Panc1 (cell line): Measurements from ENCODE around the gene RIPK1. TPM values are rescaled to one million over a fixed set of nuclear protein-coding genes. Genes with fewer than 3 reads are reported as not detected.

Experiments used
- ATAC-seq: fragments of 200-7000 bp; cut with Tn5 transposase; 2 replicates; pipeline ENCODE4 v1.9.1; 2020; ENCODE audit warnings: mild to moderate bottlenecking, moderate library complexity
- BruUV-seq: library from RNA; stranded (reverse); fragments of 400-500 nt; replicated peaks from 2 replicates; lab custom pipeline; 2021; lab: Mats Ljungman, UMichigan
- CTCF ChIA-PET: fragments of 300-600 bp; sonication (Branson Sonifier 250); formaldehyde crosslinking; loops from one replicate; lab custom pipeline; 2022; ENCODE audit warnings: antibody characterized with exemption; lab: Charles Lee
- POLR2A ChIA-PET: fragments of 300-600 bp; sonication (Branson Sonifier 250); formaldehyde crosslinking; loops from one replicate; lab custom pipeline; 2022; ENCODE audit warnings: antibody characterized with exemption; lab: Charles Lee
- DNase-seq: peaks from one replicate; pipeline ENCODE4 v3.0.0-alpha.2; 2010; ENCODE audit warnings: low read depth, low spot score
- H3K27ac ChIP-seq: 2 replicates; pipeline ENCODE4 v1.5.1; 2011; ENCODE audit warnings: mild to moderate bottlenecking, low read length, inconsistent platforms
- H3K27me3 ChIP-seq: fragments of 200-500 bp; sonication (Bioruptor generic); 2 replicates; pipeline ENCODE4 v1.6.0; 2014; ENCODE audit warnings: low read length, inconsistent platforms; ENCODE audit not compliant: control insufficient read depth, insufficient read depth
- H3K36me3 ChIP-seq: fragments of 200-500 bp; sonication (Bioruptor generic); 2 replicates; pipeline ENCODE4 v1.5.1; 2014; ENCODE audit warnings: inconsistent platforms, mild to moderate bottlenecking, low read length, moderate library complexity; ENCODE audit not compliant: control insufficient read depth, insufficient read depth
- H3K4me1 ChIP-seq: 2 replicates; pipeline ENCODE4 v1.5.1; 2011; ENCODE audit warnings: inconsistent platforms, mild to moderate bottlenecking, low read length, moderate library complexity; ENCODE audit not compliant: control insufficient read depth, insufficient read depth
- H3K4me3 ChIP-seq, 2 experiments: 2 replicates each; pipeline ENCODE4 v1.5.1; 2011 to 2012; ENCODE audit warnings: low read depth in 2 of 2, low read length in 2 of 2, mild to moderate bottlenecking in 2 of 2, inconsistent platforms in 1 of 2, moderate library complexity in 1 of 2
- H3K9me3 ChIP-seq: fragments of 200-500 bp; sonication (Bioruptor generic); 2 replicates; pipeline ENCODE4 v1.5.1; 2014; ENCODE audit warnings: low read depth, mild to moderate bottlenecking, inconsistent platforms, low read length, moderate library complexity; ENCODE audit not compliant: control insufficient read depth, insufficient read depth
- POLR2AphosphoS5 ChIP-seq: IDR thresholded peaks from 2 replicates; pipeline ENCODE4 v1.6.1; 2012; ENCODE audit warnings: mild to moderate bottlenecking, low read depth, low read length, moderate library complexity
- SIN3A ChIP-seq: IDR thresholded peaks from 2 replicates; pipeline ENCODE4 v1.6.1; 2012; ENCODE audit warnings: low read depth, mild to moderate bottlenecking, low read length, moderate library complexity, borderline replicate concordance; ENCODE audit not compliant: insufficient read depth
- TCF7L2 ChIP-seq: IDR thresholded peaks from 2 replicates; pipeline ENCODE4 v1.6.1; 2011; ENCODE audit warnings: mild to moderate bottlenecking, low read depth, low read length, inconsistent platforms
- in situ Hi-C: cut with HindIII; loops from 2 replicates; pipeline ENCODE4 v1.10.0; 2016; ENCODE audit warnings: low sequenced_read_pairs, low pct_unique_long_range_greater_than_20kb
- intact Hi-C: fragments of 100-400 bp; cut with micrococcal nuclease; formaldehyde crosslinking; loops from one replicate; pipeline ENCODE4 v1.10.0; 2022; ENCODE audit not compliant: unreplicated experiment
- total RNA-seq: library from RNA; stranded (reverse); gene quantifications from one replicate; pipeline ENCODE4 v1.2.1, GENCODE V29; 2021; ENCODE audit not compliant: unreplicated experiment
- TF ChIP-seq, protein P1 (sequence below): fragments of 450-650 bp; IDR thresholded peaks from 2 replicates; pipeline ENCODE4 v1.5.1; 2017; ENCODE audit warnings: mild to moderate bottlenecking
- TF ChIP-seq, protein P2 (sequence below), 2 experiments: IDR thresholded peaks; 2 replicates each; pipeline ENCODE4 v1.6.1; 2011 to 2012; ENCODE audit warnings: low read depth in 2 of 2, control low read depth in 1 of 2, low read length in 1 of 2, mild to moderate bottlenecking in 1 of 2, moderate library complexity in 1 of 2; ENCODE audit not compliant: insufficient read depth in 1 of 2

RIPK1 gene
- total RNA-seq, 1 experiment from 2014 or later: 31.6 TPM

DNA sequence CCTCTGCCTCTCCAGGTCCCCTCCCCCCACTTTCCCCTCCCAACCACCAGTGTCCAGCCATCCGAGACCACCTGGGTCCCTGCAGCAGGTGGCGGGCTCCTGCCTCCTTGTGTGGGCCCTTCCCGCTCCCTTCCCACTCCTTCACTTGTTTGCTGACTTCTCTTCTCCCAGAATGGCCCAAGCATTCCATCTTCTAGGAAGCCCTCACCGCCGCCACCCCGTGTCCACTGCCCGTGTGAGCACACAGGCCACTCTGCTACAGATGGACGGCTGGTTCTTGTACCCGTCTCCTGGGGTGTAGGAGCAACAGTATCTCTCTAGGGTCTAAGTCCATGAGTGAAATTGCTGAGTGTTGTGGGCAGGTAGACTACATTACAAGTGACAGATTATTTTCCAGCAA is 65.2 kb downstream of the RIPK1 start:
- in situ Hi-C loops: no loop called here
- no TSS peak for BruUV-seq
- DNase-seq (no peak), ATAC-seq (no peak)
- no peaks in the 10 kb centered on the region for H3K27me3 ChIP-seq
- no peak overlapping the region for H3K4me3 ChIP-seq
- H3K9me3 ChIP-seq: no peaks in the 10 kb centered on the region
- POLR2A ChIA-PET: no interaction called here
- CTCF ChIA-PET: no interaction called here
- H3K4me1 ChIP-seq: no peaks in the 10 kb centered on the region
- peaks cover 2% of the 10 kb centered on the region; the same call in 1 of the 2 replicates for H3K36me3 ChIP-seq
- TF ChIP-seq, protein P1, sequence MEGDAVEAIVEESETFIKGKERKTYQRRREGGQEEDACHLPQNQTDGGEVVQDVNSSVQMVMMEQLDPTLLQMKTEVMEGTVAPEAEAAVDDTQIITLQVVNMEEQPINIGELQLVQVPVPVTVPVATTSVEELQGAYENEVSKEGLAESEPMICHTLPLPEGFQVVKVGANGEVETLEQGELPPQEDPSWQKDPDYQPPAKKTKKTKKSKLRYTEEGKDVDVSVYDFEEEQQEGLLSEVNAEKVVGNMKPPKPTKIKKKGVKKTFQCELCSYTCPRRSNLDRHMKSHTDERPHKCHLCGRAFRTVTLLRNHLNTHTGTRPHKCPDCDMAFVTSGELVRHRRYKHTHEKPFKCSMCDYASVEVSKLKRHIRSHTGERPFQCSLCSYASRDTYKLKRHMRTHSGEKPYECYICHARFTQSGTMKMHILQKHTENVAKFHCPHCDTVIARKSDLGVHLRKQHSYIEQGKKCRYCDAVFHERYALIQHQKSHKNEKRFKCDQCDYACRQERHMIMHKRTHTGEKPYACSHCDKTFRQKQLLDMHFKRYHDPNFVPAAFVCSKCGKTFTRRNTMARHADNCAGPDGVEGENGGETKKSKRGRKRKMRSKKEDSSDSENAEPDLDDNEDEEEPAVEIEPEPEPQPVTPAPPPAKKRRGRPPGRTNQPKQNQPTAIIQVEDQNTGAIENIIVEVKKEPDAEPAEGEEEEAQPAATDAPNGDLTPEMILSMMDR: no peak
- no peak for TF ChIP-seq POLR2AphosphoS5
- no peak for TF ChIP-seq TCF7L2
- H3K27ac ChIP-seq: no peak overlapping the region
- intact Hi-C loops: no loop called here

DNA sequence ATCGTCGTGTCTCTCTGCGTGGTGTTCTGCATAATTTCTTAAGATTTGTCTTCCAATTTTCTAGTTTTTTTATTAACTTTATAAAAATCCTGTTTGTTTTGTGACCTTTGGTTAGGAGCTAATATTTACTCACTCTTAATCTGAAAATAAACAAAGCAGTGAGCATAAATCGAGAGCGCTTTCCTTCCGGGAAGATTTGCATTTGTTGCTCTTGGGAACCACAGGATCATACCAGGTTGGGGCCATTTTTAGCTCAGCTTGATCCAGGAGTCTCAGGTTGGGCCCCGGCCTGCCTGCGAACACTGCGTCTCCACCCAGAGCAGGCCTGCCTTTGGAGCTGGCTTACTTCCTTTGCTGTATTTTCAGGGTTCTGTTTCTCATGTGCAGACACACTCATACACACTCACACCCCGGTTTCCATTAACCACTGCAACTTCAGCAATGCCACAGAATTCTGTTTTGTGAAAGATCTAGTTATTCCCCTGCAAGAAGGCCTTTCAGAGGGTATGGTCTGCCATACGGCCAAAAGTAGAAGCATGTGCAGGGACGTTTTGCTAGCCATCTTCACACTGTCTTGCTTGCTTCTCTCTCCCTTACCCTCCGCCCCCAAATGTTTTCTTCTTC is 67.5 kb downstream of the RIPK1 start:
- intact Hi-C loops (no loop called here), in situ Hi-C loops (no loop called here)
- H3K27me3 ChIP-seq: no peaks in the 10 kb centered on the region
- no peak overlapping the region for H3K4me3 ChIP-seq
- no TSS peak for BruUV-seq
- H3K36me3 ChIP-seq: no peaks in the 10 kb centered on the region; the same call in none of the 2 replicates
- no peak for ATAC-seq
- no peak for DNase-seq
- no peak overlapping the region for H3K27ac ChIP-seq
- H3K4me1 ChIP-seq: no peaks in the 10 kb centered on the region
- TF ChIP-seq POLR2AphosphoS5 (no peak), TCF7L2 (no peak), SIN3A (no peak)
- TF ChIP-seq, protein P1: no peak
- TF ChIP-seq, protein P2, sequence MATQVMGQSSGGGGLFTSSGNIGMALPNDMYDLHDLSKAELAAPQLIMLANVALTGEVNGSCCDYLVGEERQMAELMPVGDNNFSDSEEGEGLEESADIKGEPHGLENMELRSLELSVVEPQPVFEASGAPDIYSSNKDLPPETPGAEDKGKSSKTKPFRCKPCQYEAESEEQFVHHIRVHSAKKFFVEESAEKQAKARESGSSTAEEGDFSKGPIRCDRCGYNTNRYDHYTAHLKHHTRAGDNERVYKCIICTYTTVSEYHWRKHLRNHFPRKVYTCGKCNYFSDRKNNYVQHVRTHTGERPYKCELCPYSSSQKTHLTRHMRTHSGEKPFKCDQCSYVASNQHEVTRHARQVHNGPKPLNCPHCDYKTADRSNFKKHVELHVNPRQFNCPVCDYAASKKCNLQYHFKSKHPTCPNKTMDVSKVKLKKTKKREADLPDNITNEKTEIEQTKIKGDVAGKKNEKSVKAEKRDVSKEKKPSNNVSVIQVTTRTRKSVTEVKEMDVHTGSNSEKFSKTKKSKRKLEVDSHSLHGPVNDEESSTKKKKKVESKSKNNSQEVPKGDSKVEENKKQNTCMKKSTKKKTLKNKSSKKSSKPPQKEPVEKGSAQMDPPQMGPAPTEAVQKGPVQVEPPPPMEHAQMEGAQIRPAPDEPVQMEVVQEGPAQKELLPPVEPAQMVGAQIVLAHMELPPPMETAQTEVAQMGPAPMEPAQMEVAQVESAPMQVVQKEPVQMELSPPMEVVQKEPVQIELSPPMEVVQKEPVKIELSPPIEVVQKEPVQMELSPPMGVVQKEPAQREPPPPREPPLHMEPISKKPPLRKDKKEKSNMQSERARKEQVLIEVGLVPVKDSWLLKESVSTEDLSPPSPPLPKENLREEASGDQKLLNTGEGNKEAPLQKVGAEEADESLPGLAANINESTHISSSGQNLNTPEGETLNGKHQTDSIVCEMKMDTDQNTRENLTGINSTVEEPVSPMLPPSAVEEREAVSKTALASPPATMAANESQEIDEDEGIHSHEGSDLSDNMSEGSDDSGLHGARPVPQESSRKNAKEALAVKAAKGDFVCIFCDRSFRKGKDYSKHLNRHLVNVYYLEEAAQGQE (IDR thresholded peaks at IDR 0.05; ENCODE audit: insufficient read depth in 1 of 2, low read depth in 2 of 2, low read length in 1 of 2): no peak
- no peaks in the 10 kb centered on the region for H3K9me3 ChIP-seq
- ChIA-PET POLR2A (no interaction called here), CTCF (interaction anchor here (0.7 kb wide), 1 partner anchor 117 kb away, joined by 3 read pairs; no protein-coding TSS in a partner anchor)
